ENCODE results near the gene RPS24.

DNA sequence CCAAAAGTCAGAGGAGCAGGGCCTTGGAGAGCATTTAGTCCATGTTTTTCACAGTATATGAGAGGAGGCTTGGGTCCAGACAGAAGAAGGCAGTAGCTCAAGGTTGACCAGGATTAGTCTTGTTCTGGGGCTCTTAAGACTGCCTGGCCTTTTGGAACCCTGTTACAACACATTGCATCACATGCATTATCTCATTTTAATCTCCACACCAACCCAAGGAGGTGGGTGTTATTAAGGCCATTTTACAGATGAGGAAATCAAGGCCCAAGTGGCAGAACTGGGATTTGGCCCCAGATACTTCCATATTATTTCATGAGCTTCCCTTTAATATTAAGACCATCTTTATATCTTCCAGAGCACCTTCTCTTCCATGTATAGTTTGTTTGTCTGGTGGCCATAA lies 38.8 kb downstream of the RPS24 start:
- TF ChIP-seq, protein P1, sequence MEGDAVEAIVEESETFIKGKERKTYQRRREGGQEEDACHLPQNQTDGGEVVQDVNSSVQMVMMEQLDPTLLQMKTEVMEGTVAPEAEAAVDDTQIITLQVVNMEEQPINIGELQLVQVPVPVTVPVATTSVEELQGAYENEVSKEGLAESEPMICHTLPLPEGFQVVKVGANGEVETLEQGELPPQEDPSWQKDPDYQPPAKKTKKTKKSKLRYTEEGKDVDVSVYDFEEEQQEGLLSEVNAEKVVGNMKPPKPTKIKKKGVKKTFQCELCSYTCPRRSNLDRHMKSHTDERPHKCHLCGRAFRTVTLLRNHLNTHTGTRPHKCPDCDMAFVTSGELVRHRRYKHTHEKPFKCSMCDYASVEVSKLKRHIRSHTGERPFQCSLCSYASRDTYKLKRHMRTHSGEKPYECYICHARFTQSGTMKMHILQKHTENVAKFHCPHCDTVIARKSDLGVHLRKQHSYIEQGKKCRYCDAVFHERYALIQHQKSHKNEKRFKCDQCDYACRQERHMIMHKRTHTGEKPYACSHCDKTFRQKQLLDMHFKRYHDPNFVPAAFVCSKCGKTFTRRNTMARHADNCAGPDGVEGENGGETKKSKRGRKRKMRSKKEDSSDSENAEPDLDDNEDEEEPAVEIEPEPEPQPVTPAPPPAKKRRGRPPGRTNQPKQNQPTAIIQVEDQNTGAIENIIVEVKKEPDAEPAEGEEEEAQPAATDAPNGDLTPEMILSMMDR (IDR thresholded peaks at IDR 0.05), result no peak
- TF ChIP-seq POLR2A (IDR thresholded peaks at IDR 0.05), result no peak

All from body of pancreas (tissue), 4 donors.